Epithelial cell of esophagus (primary cell): ENCODE measurements around the gene CCDC7.
"Not testable (repeated sequence)": the region's sequence is repeated elsewhere in the genome, so short reads cannot be mapped to it uniquely, and the experiment has no call there.

Source experiments
- DNase-seq: peaks from one replicate; pipeline ENCODE4 v3.0.0; 2010; ENCODE audit warnings: low read depth
- H3K4me3 ChIP-seq: 2 replicates; pipeline ENCODE4 v1.5.1; 2011; ENCODE audit warnings: mild to moderate bottlenecking, low read length, control low read depth
- TF ChIP-seq, protein P1 (sequence below): IDR thresholded peaks from 2 replicates; pipeline ENCODE4 v1.5.1; 2011; ENCODE audit warnings: low read depth, mild to moderate bottlenecking, low read length, control low read depth, inconsistent platforms; ENCODE audit not compliant: insufficient read depth; ENCODE audit errors: missing control alignments

The CCDC7 gene

DNA sequence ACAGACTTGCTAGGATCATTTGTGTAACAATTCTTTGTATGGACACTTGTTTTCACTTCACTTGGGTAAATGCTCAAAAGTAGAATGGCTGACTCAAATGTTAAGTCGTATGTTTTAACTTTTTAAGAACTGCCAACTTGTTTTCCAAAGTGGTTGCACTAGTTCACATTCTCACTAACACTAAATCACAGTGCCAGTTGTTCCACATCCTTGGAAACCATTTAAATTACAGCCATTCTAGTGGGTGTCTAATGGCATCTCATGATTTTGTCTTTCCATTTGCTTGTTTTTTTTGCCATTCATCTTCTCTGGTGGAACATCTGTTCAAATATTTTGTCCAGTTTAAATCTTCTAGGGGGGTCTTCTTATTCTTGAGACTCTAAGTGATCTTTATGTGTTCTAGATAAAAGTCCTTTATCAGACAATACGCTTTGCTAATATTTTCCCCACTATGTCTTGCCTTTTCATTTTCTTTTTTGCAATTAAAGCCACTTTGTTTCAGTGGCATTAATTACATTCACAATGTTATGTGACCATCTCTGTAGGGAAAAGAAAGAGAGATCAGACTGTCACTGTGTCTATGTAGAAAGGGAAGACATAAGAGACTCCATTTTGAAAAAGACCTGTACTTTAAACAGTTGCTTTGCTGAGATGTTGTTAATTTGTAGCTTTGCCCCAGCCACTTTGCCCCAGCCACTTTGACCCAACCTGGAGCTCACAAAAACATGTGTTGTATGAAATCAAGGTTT lies 448.1 kb downstream of the CCDC7 start:
- no peak for DNase-seq
- H3K4me3 ChIP-seq, result no peak overlapping the region
- TF ChIP-seq, protein P1, sequence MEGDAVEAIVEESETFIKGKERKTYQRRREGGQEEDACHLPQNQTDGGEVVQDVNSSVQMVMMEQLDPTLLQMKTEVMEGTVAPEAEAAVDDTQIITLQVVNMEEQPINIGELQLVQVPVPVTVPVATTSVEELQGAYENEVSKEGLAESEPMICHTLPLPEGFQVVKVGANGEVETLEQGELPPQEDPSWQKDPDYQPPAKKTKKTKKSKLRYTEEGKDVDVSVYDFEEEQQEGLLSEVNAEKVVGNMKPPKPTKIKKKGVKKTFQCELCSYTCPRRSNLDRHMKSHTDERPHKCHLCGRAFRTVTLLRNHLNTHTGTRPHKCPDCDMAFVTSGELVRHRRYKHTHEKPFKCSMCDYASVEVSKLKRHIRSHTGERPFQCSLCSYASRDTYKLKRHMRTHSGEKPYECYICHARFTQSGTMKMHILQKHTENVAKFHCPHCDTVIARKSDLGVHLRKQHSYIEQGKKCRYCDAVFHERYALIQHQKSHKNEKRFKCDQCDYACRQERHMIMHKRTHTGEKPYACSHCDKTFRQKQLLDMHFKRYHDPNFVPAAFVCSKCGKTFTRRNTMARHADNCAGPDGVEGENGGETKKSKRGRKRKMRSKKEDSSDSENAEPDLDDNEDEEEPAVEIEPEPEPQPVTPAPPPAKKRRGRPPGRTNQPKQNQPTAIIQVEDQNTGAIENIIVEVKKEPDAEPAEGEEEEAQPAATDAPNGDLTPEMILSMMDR, result no peak

DNA sequence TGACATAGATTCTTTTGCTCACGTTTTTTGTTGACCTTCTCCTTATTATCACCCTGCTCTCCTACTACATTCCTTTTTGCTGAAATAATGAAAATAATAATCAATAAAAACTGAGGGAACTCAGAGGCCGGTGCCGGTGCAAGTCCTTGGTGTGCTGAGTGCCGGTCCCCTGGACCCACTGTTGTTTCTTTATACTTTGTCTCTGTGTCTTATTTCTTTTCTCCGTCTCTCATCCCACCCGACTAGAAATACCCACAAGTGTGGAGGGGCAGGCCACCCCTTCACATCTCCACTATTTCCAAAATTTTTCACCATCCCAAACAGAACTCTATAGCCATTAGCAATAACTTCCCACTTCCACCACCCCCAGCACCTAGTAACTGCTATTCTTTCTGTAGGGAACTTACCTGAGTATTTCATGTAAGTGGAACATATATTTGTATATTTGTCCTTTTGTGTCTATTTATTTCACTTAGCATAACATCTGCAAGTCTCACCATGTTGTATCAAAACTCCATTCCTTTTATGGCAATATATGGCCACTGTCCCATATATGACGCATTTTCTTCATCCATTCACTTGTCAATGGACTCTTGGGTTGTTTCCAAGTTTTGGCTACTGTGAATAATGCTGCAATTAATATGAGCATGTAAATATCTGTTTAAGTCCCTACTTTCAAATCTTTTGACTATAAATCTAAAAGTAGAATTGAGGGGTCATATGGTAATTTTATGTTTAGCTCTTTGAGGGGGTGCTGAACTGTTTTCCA lies 449.4 kb downstream of the CCDC7 start:
- H3K4me3 ChIP-seq, result not testable (repeated sequence)
- DNase-seq, result peak; percentile 50

DNA sequence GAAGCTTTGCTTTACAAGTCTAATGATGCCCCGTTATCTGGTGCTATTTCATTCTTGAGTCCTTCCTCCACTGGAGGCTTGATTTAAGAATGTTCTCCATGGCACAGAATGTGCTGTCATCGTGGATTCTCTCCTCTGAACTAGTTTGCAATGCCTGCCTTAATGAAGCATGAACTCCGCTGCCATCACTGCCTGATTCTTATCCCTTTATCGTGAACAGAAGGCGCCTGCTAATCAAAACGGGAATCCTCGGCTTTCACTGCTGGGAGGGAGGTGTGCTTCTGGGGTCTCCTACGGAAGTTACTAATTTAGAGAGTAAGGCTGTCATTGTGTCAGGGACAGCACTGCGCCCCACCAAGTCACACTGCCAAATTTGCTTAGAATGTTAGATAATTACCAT lies 455.9 kb downstream of the CCDC7 start:
- DNase-seq, result no peak
- TF ChIP-seq, protein P1, result no peak
- no peak overlapping the region for H3K4me3 ChIP-seq

DNA sequence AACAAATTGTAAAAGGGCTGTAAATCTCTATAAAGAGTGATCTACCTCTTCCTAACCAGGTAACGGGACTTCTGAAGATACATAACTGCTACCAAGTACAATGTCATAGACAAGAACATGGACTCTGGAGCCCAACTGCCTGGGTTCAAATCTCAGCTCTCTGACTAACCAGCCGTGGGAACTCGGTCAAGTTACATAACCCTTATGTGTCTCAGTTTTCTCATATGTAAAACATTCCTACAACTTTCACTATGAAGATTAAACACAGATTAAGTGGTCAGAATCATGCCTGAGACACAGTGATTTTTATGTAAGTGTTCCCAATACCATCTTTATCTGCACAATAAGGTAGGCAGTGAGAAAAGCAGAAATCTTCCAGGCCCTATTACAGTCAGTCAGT lies 459.5 kb downstream of the CCDC7 start:
- DNase-seq, result no peak

DNA sequence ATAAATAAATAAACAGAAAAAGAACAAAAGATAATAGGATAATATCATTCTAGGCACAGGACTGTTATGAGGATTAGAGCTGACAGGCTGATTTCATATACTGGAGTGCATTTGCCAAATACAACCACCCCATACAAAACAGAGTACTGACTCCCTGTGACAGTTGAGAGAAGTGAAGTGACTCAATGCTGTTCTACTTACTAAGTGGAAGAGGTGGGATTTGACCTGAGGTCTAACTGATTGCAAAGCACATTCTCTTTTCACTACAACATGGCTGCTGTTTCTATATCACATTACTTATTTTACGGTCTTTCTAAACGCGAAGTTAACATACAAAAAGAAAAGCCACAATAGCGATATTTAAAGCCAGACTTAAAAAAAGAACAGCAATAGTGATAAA lies 460.7 kb downstream of the CCDC7 start:
- no peak overlapping the region for H3K4me3 ChIP-seq
- DNase-seq, result no peak
- TF ChIP-seq, protein P1, result no peak

More for the DNA sequence above, 459.5 kb downstream of the CCDC7 start:
- H3K4me3 ChIP-seq, result no peak overlapping the region
- TF ChIP-seq, protein P1, result no peak

DNA sequence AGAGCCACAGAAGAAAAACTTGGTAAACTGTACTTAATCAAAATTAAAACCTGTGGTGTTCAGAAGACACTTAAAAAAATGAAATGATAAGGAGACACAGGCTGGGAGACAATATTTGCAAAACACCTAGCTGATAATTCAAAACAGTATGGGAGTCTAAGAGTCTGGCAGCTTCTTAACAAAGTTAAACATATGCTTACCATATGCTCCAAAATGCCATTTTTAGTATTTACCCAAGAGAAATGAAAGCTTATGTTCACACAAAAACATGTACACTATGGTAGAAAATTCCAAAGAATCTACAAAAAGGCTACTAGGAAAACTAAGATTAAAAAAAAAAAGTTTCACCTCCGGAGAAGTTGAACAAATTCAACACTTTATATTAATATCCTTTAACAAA lies 463.5 kb downstream of the CCDC7 start:
- no peak for DNase-seq
- TF ChIP-seq, protein P1, result no peak
- H3K4me3 ChIP-seq, result no peak overlapping the region

DNA sequence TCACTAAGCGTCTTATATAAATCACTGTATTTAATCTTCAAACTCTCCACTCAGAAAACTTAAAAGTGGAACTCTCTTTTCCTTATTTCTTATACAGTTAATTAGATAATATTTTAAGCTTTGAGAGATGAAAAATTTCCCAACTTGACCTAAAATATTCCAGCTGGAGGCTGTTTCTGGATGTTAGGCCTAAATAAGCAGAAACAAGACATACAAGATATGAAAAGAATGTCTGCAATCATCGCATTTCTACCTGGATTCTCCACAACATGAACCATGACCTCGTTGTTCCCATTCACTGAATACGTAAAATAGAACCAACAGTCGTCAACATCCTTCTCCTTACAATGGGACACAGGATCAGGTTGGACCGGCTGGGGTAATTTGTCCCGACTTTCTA lies 464.0 kb downstream of the CCDC7 start:
- not testable (repeated sequence) for DNase-seq, H3K4me3 ChIP-seq
